ENCODE results near the gene ARHGEF7.

DNA sequence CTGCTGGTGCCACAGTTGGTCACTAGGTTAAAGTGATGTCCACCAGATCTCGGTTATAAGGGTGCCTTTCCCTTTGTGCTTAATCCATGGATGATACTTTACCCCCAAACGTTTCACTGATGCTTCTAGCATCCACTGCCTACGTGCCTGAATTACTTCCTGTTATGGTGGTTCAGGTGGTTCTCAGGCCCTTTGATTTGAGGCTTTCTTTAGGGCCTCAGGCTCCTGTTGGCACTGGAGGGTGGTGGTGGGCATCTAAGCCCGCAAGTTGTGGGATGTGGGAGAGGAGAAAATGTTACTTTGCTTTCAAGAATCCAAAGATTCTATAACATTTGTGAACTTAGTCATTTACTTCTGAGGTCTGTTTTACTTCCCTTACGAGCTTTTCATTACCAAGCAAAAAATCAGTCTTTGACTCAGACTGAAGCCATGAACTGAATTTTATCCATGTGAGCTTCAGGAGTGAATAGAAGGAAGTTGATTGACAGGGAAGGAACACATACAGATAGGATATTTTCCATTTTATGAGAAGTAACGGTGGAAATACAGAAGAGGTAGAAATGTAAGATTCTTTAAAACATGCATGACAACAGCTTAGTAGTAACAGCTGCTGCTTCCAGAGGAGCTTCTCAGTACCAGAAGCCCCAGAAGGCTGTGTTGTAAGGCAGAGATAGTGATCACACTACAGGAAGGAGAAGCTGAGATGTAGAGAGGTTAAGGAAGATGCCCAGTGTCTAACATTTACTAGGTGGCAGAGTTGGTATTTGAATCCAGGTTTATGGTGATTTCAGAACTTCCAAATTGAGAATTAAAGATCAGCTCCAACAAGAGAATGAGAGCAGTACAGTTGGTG, 65.0 kb downstream of the ARHGEF7 start:
- TF ChIP-seq, protein P1, sequence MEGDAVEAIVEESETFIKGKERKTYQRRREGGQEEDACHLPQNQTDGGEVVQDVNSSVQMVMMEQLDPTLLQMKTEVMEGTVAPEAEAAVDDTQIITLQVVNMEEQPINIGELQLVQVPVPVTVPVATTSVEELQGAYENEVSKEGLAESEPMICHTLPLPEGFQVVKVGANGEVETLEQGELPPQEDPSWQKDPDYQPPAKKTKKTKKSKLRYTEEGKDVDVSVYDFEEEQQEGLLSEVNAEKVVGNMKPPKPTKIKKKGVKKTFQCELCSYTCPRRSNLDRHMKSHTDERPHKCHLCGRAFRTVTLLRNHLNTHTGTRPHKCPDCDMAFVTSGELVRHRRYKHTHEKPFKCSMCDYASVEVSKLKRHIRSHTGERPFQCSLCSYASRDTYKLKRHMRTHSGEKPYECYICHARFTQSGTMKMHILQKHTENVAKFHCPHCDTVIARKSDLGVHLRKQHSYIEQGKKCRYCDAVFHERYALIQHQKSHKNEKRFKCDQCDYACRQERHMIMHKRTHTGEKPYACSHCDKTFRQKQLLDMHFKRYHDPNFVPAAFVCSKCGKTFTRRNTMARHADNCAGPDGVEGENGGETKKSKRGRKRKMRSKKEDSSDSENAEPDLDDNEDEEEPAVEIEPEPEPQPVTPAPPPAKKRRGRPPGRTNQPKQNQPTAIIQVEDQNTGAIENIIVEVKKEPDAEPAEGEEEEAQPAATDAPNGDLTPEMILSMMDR (IDR thresholded peaks at IDR 0.05) = no peak
- TF ChIP-seq POLR2A (IDR thresholded peaks at IDR 0.05) = no peak
